Smooth muscle cell (in vitro differentiated cells): ENCODE measurements around the gene GDF2. TPM values are rescaled to one million over a fixed set of nuclear protein-coding genes. Genes with fewer than 3 reads are reported as not detected.

Experiments
- DNase-seq: peaks from one replicate; lab custom pipeline; 2025; ENCODE audit not compliant: unreplicated experiment; lab: John Stamatoyannopoulos, UW
- H2AFZ ChIP-seq: fragments of 200-600 bp; sonication (generic); 2 replicates; pipeline ENCODE4 v1.6.0; 2016; ENCODE audit warnings: antibody characterized with exemption, low read depth, mild to moderate bottlenecking
- H3F3A ChIP-seq: fragments of 200-600 bp; sonication (generic); 2 replicates; pipeline ENCODE4 v1.6.0; 2017; ENCODE audit warnings: antibody characterized with exemption, low read depth
- H3K27ac ChIP-seq: fragments of 200-600 bp; sonication (generic); 2 replicates; pipeline ENCODE4 v1.5.1; 2016; ENCODE audit warnings: low read depth, mild to moderate bottlenecking
- H3K27me3 ChIP-seq: fragments of 200-600 bp; sonication (generic); 2 replicates; pipeline ENCODE4 v1.6.1; 2016; ENCODE audit warnings: low read depth, mild to moderate bottlenecking
- H3K36me3 ChIP-seq: fragments of 200-600 bp; sonication (generic); 2 replicates; pipeline ENCODE4 v1.5.1; 2016; ENCODE audit warnings: low read depth
- H3K4me1 ChIP-seq: fragments of 200-600 bp; sonication (generic); 2 replicates; pipeline ENCODE4 v1.5.1; 2016; ENCODE audit warnings: low read depth
- H3K4me2 ChIP-seq: fragments of 200-600 bp; sonication (generic); 2 replicates; pipeline ENCODE4 v1.6.0; 2016; ENCODE audit warnings: mild to moderate bottlenecking
- H3K4me3 ChIP-seq: fragments of 200-600 bp; sonication (generic); 2 replicates; pipeline ENCODE4 v1.5.1; 2016; ENCODE audit warnings: mild to moderate bottlenecking
- H3K79me2 ChIP-seq: fragments of 200-600 bp; sonication (generic); 2 replicates; pipeline ENCODE4 v1.6.0; 2016; ENCODE audit warnings: low read depth, mild to moderate bottlenecking
- H3K9ac ChIP-seq: fragments of 200-600 bp; sonication (generic); 2 replicates; pipeline ENCODE4 v1.6.0; 2016; ENCODE audit warnings: low read depth
- H3K9me3 ChIP-seq: fragments of 200-600 bp; sonication (generic); replicated peaks from 2 replicates; pipeline ENCODE4 v1.5.1; 2016; ENCODE audit warnings: low read depth
- H4K20me1 ChIP-seq: fragments of 200-600 bp; sonication (generic); 2 replicates; pipeline ENCODE4 v1.6.0; 2016; ENCODE audit warnings: low read depth
- CTCF ChIP-seq: fragments of 200-600 bp; sonication (generic); IDR thresholded peaks from 2 replicates; pipeline ENCODE4 v1.5.1; 2017; ENCODE audit warnings: borderline replicate concordance, mild to moderate bottlenecking, antibody characterized with exemption; ENCODE audit not compliant: insufficient read depth, poor library complexity, severe bottlenecking
- WGBS: methylation state at CpG from one replicate; pipeline ENCODE4 v1.1.7; 2016; ENCODE audit warnings: low lambda C conversion rate; 5-methylcytosine and 5-hydroxymethylcytosine counted together
- polyA plus RNA-seq: library from polyadenylated mRNA; unstranded; fragments of >200 nt; fragmentation: Nextera tagmentation; extraction: Ambion mirVana; gene quantifications from 2 replicates; pipeline ENCODE4 v1.2.1, GENCODE V29; 2016
- total RNA-seq: library from RNA; depleted of rRNA; stranded (reverse); fragments of >200 nt; gene quantifications from 2 replicates; pipeline ENCODE4 v1.2.3, GENCODE V29; 2014

Gene GDF2
- total and polyA plus RNA-seq, 2 experiments from 2014 or later, result not detected

- Histone ChIP-seq H3K9ac (no peak overlapping the region), H3K4me1 (no peaks in the 10 kb centered on the region), H3K27ac (no peak overlapping the region), H4K20me1 (no peaks in the 10 kb centered on the region), H3K9me3 (no peaks in the 10 kb centered on the region), H2AFZ (no peak overlapping the region), H3K4me3 (no peak overlapping the region), H3K27me3 (no peaks in the 10 kb centered on the region), H3K36me3 (no peaks in the 10 kb centered on the region), H3K4me2 (no peak overlapping the region), H3F3A (no peaks in the 10 kb centered on the region), H3K79me2 (no peaks in the 10 kb centered on the region)
- no peak for DNase-seq
- no peak for TF ChIP-seq CTCF
- WGBS, result 84% methylated on average over 13 of the region's 13 CpGs
These were observed 24.5 kb downstream of the GDF2 start for GRCh38 chr10:47346581-47347302.

GRCh38 chr10:47347303-47347675 is 25.0 kb downstream of the GDF2 start:
- no peak for DNase-seq
- Histone ChIP-seq H3K36me3 (no peaks in the 10 kb centered on the region), H3K27me3 (no peaks in the 10 kb centered on the region), H3K9me3 (no peaks in the 10 kb centered on the region), H3K9ac (no peak overlapping the region), H3F3A (no peaks in the 10 kb centered on the region), H3K4me2 (no peak overlapping the region), H3K4me1 (no peaks in the 10 kb centered on the region), H3K27ac (no peak overlapping the region), H3K79me2 (no peaks in the 10 kb centered on the region), H3K4me3 (no peak overlapping the region), H2AFZ (no peak overlapping the region), H4K20me1 (no peaks in the 10 kb centered on the region)
- WGBS, result 92% methylated on average over 4 of the region's 4 CpGs
- TF ChIP-seq CTCF, result no peak

- 81% methylated on average over 5 of the region's 5 CpGs for WGBS
- no peak within 1 kb of the TSS for H3K27ac ChIP-seq
- no peak within 1 kb of the TSS for H3K9ac ChIP-seq
These were observed 25.9 kb downstream of the GDF2 start, which contains the start of gene RBP3 for GRCh38 chr10:47348138-47348651. Gene RBP3 (plus strand): TSS chr10:47348363. CDS start chr10:47348485, 122 bp downstream.

More at GRCh38 chr10:47348138-47348651, 25.9 kb downstream of the GDF2 start, which contains the start of gene RBP3:
- TF ChIP-seq CTCF, result no peak
- H3F3A ChIP-seq, result no peaks in the 10 kb centered on the region
- no peak within 1 kb of the TSS for H2AFZ ChIP-seq
- no peaks in the 10 kb centered on the region for H3K9me3 ChIP-seq
- H3K4me2 ChIP-seq, result no peak within 1 kb of the TSS
- H3K4me1 ChIP-seq, result no peaks in the 10 kb centered on the region
- no peak within 1 kb of the TSS for H3K4me3 ChIP-seq
- H3K79me2 ChIP-seq, result no peaks in the 10 kb centered on the region
- no peak for DNase-seq
- no peaks in the 10 kb centered on the region for H3K27me3 ChIP-seq
- no peaks in the 10 kb centered on the region for H3K36me3 ChIP-seq
- H4K20me1 ChIP-seq, result no peaks in the 10 kb centered on the region
